ENCODE measurements around the gene CAB39L. TPM values are rescaled to one million over a fixed set of nuclear protein-coding genes. Genes with fewer than 3 reads are reported as not detected.

The CAB39L gene
- total RNA-seq, 2 experiments from 2014 or later = 9.6 to 28.6 TPM

- Histone ChIP-seq H3K9me2 (ENCODE audit: insufficient read depth, low read length) (no peaks in the 10 kb centered on the region), H3K36me3 (ENCODE audit: insufficient read depth, low read length) (peaks cover 23% of the 10 kb centered on the region; the same call in 1 of the 2 replicates), H3K9me3 (ENCODE audit: low read length) (peaks cover 8% of the 10 kb centered on the region; the same call in 1 of the 2 replicates), H3K79me2 (ENCODE audit: insufficient read depth, low read depth, low read length) (peaks cover 95% of the 10 kb centered on the region), H3K4me3 (ENCODE audit: low read depth, low read length, poor library complexity, severe bottlenecking) (no peak overlapping the region), H4K20me1 (ENCODE audit: insufficient read depth, low read length) (no peaks in the 10 kb centered on the region), H2AFZ (ENCODE audit: low read length) (no peak overlapping the region), H3K4me1 (ENCODE audit: insufficient read depth, low read length, poor library complexity, severe bottlenecking) (peaks cover 24% of the 10 kb centered on the region), H3K27ac (ENCODE audit: low read depth, low read length, poor library complexity, severe bottlenecking) (no peak overlapping the region), H3K4me2 (ENCODE audit: low read length) (no peak overlapping the region)
- ChIA-PET POLR2A (interaction anchor here (0.6 to 2.7 kb wide), 4 partner anchors 10 to 1036 kb away, joined by 3 to 13 read pairs (median 3); no protein-coding TSS in a partner anchor), CTCF (ENCODE audit: unreplicated experiment) (no interaction called here)
- BruUV-seq (replicated peaks) = no TSS peak
- DNase-seq (ENCODE audit: low spot score) = no peak
- TF ChIP-seq CTCF (conservative IDR thresholded peaks at IDR 0.05; ENCODE audit: low read length) = no peak
- TF ChIP-seq EZH2phosphoT487 (IDR thresholded peaks at IDR 0.05; ENCODE audit: borderline replicate concordance, low read depth, low read length) = no peak
- intact Hi-C loops (cut with micrococcal nuclease; ENCODE audit: unreplicated experiment) = loop anchor here (1.0 kb wide), 1 partner anchor 94 kb away; no protein-coding TSS in a partner anchor
These were observed 47.9 kb downstream of the CAB39L start for GRCh38 chr13:49395878-49396380.

- TF ChIP-seq EZH2phosphoT487 (IDR thresholded peaks at IDR 0.05; ENCODE audit: borderline replicate concordance, low read depth, low read length) = no peak
- TF ChIP-seq CTCF (conservative IDR thresholded peaks at IDR 0.05; ENCODE audit: low read length) = no peak
- Histone ChIP-seq H3K36me3 (ENCODE audit: insufficient read depth, low read length) (peaks cover 23% of the 10 kb centered on the region; the same call in 1 of the 2 replicates), H3K9me3 (ENCODE audit: low read length) (peaks cover 8% of the 10 kb centered on the region; the same call in 1 of the 2 replicates), H3K27ac (ENCODE audit: low read depth, low read length, poor library complexity, severe bottlenecking) (no peak overlapping the region), H3K4me3 (ENCODE audit: low read depth, low read length, poor library complexity, severe bottlenecking) (no peak overlapping the region), H4K20me1 (ENCODE audit: insufficient read depth, low read length) (no peaks in the 10 kb centered on the region), H3K79me2 (ENCODE audit: insufficient read depth, low read depth, low read length) (peaks cover 95% of the 10 kb centered on the region), H3K4me2 (ENCODE audit: low read length) (no peak overlapping the region), H3K9me2 (ENCODE audit: insufficient read depth, low read length) (no peaks in the 10 kb centered on the region), H3K4me1 (ENCODE audit: insufficient read depth, low read length, poor library complexity, severe bottlenecking) (peaks cover 24% of the 10 kb centered on the region), H2AFZ (ENCODE audit: low read length) (no peak overlapping the region)
- no peak for DNase-seq (ENCODE audit: low spot score)
- intact Hi-C loops (cut with micrococcal nuclease; ENCODE audit: unreplicated experiment) = loop anchor here (1.0 kb wide), 1 partner anchor 93 kb away; no protein-coding TSS in a partner anchor
- BruUV-seq (replicated peaks) = no TSS peak
- ChIA-PET CTCF (ENCODE audit: unreplicated experiment) (no interaction called here), POLR2A (interaction anchor here (0.8 to 2.7 kb wide), 2 partner anchors 10 to 28 kb away, joined by 3 to 13 read pairs; no protein-coding TSS in a partner anchor)
These were observed 48.4 kb downstream of the CAB39L start for GRCh38 chr13:49395451-49395865.

DNA sequence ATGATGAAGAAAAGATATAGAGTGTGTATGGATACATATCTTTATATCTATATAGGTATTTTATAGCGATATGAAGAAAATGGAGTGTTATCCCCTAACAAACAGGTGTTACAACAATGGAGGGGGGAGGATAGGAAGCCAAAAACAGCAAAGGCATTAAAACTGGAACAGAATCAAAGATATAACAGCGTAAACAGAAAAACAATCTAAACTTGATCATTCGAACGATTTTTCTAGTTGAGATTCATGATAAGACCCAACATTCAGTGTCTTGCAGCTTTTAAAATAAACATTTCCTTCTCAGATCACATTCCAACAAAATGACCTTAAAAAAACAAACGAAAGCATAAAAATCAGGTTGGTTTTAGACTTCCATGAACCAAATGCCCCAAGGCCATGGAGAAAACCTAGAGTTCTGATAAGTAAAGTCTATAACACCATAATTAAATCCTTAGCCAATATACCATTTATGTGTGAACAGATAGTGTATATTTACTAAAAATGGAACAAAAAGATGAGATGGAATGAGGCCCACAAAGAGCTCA lies 55.7 kb downstream of the CAB39L start:
- intact Hi-C loops (cut with micrococcal nuclease; ENCODE audit: unreplicated experiment) = no loop called here
- no peak overlapping the region for H3K4me2 ChIP-seq (ENCODE audit: low read length)
- TF ChIP-seq EZH2phosphoT487 (IDR thresholded peaks at IDR 0.05; ENCODE audit: borderline replicate concordance, low read depth, low read length) = no peak
- TF ChIP-seq CTCF (conservative IDR thresholded peaks at IDR 0.05; ENCODE audit: low read length) = no peak
- no peaks in the 10 kb centered on the region for H3K9me2 ChIP-seq (ENCODE audit: insufficient read depth, low read length)
- ChIA-PET POLR2A (interaction anchor here (0.6 to 2.3 kb wide), 6 partner anchors 9 to 196 kb away, joined by 3 to 18 read pairs (median 4); no protein-coding TSS in a partner anchor), CTCF (ENCODE audit: unreplicated experiment) (no interaction called here)
- H3K79me2 ChIP-seq (ENCODE audit: insufficient read depth, low read depth, low read length) = peaks cover 29% of the 10 kb centered on the region
- no peak overlapping the region for H3K4me3 ChIP-seq (ENCODE audit: low read depth, low read length, poor library complexity, severe bottlenecking)
- peaks cover 40% of the 10 kb centered on the region for H3K36me3 ChIP-seq (ENCODE audit: insufficient read depth, low read length)
- no peak overlapping the region for H3K27ac ChIP-seq (ENCODE audit: low read depth, low read length, poor library complexity, severe bottlenecking)
- BruUV-seq (replicated peaks) = no TSS peak
- no peak for DNase-seq (ENCODE audit: low spot score)
- H3K4me1 ChIP-seq (ENCODE audit: insufficient read depth, low read length, poor library complexity, severe bottlenecking) = no peaks in the 10 kb centered on the region
- no peak overlapping the region for H2AFZ ChIP-seq (ENCODE audit: low read length)
- peaks cover 11% of the 10 kb centered on the region; the same call in 1 of the 2 replicates for H3K9me3 ChIP-seq (ENCODE audit: low read length)
- H4K20me1 ChIP-seq (ENCODE audit: insufficient read depth, low read length) = no peaks in the 10 kb centered on the region
